ENCODE data around the gene TST.

DNA sequence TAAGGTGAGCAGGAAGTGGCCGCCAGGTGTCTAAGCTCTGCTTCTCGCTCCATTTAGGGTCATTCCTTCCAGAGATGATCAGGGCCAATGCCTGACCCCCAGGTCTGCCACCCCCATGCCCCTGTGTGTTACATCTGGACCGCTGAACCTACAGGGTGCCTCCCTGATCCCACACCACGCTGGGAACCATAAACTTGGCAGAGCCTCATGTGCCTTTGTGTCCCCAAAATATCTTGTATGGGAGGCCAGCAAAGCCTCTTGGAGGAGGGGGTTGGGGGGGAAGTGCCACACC lies 3.7 kb downstream of the TST start:
- TF ChIP-seq, protein P1, sequence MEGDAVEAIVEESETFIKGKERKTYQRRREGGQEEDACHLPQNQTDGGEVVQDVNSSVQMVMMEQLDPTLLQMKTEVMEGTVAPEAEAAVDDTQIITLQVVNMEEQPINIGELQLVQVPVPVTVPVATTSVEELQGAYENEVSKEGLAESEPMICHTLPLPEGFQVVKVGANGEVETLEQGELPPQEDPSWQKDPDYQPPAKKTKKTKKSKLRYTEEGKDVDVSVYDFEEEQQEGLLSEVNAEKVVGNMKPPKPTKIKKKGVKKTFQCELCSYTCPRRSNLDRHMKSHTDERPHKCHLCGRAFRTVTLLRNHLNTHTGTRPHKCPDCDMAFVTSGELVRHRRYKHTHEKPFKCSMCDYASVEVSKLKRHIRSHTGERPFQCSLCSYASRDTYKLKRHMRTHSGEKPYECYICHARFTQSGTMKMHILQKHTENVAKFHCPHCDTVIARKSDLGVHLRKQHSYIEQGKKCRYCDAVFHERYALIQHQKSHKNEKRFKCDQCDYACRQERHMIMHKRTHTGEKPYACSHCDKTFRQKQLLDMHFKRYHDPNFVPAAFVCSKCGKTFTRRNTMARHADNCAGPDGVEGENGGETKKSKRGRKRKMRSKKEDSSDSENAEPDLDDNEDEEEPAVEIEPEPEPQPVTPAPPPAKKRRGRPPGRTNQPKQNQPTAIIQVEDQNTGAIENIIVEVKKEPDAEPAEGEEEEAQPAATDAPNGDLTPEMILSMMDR (IDR thresholded peaks at IDR 0.05): no peak
- TF ChIP-seq FOSL2 (IDR thresholded peaks at IDR 0.05) (no peak), FOSL2 (CRISPR knock-in tag; IDR thresholded peaks at IDR 0.05) (no peak), HEYL (CRISPR knock-in tag; IDR thresholded peaks at IDR 0.05) (no peak), GATA3 (IDR thresholded peaks at IDR 0.05; ENCODE audit: borderline replicate concordance) (no peak), EP300 (IDR thresholded peaks at IDR 0.05) (no peak), POLR2A (IDR thresholded peaks at IDR 0.05; ENCODE audit: low read length) (no peak), HDAC2 (IDR thresholded peaks at IDR 0.05) (no peak), PHF8 (IDR thresholded peaks at IDR 0.05; ENCODE audit: borderline replicate concordance, low read depth) (no peak), SMC3 (IDR thresholded peaks at IDR 0.05) (no peak), EHMT2 (IDR thresholded peaks at IDR 0.05; ENCODE audit: low read depth) (no peak), RCOR1 (IDR thresholded peaks at IDR 0.05; ENCODE audit: low read depth, low read length) (no peak), RFX5 (IDR thresholded peaks at IDR 0.05) (no peak)
- TF ChIP-seq, protein P2, sequence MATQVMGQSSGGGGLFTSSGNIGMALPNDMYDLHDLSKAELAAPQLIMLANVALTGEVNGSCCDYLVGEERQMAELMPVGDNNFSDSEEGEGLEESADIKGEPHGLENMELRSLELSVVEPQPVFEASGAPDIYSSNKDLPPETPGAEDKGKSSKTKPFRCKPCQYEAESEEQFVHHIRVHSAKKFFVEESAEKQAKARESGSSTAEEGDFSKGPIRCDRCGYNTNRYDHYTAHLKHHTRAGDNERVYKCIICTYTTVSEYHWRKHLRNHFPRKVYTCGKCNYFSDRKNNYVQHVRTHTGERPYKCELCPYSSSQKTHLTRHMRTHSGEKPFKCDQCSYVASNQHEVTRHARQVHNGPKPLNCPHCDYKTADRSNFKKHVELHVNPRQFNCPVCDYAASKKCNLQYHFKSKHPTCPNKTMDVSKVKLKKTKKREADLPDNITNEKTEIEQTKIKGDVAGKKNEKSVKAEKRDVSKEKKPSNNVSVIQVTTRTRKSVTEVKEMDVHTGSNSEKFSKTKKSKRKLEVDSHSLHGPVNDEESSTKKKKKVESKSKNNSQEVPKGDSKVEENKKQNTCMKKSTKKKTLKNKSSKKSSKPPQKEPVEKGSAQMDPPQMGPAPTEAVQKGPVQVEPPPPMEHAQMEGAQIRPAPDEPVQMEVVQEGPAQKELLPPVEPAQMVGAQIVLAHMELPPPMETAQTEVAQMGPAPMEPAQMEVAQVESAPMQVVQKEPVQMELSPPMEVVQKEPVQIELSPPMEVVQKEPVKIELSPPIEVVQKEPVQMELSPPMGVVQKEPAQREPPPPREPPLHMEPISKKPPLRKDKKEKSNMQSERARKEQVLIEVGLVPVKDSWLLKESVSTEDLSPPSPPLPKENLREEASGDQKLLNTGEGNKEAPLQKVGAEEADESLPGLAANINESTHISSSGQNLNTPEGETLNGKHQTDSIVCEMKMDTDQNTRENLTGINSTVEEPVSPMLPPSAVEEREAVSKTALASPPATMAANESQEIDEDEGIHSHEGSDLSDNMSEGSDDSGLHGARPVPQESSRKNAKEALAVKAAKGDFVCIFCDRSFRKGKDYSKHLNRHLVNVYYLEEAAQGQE (IDR thresholded peaks at IDR 0.05): no peak
- TF ChIP-seq, protein P3, sequence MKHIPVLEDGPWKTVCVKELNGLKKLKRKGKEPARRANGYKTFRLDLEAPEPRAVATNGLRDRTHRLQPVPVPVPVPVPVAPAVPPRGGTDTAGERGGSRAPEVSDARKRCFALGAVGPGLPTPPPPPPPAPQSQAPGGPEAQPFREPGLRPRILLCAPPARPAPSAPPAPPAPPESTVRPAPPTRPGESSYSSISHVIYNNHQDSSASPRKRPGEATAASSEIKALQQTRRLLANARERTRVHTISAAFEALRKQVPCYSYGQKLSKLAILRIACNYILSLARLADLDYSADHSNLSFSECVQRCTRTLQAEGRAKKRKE (CRISPR knock-in tag; IDR thresholded peaks at IDR 0.05; ENCODE audit: low read depth): no peak
